IMR-90 (cell line): ENCODE data around the gene LYRM2. TPM values are rescaled to one million over a fixed set of nuclear protein-coding genes. Genes with fewer than 3 reads are reported as not detected.

Experiments used
- polyA plus RNA-seq, 3 experiments: library from polyadenylated mRNA; depleted of rRNA; stranded (reverse); fragments of >200 nt; gene quantifications; 2 replicates each; pipeline ENCODE4 v1.2.3, GENCODE V29; 2012; ENCODE audit warnings: low replicate concordance in 1 of 3
- total RNA-seq: library from RNA; depleted of rRNA; stranded (reverse); fragments of >200 nt; gene quantifications from 2 replicates; pipeline ENCODE4 v1.2.3, GENCODE V29; 2012; rRNA removed

Gene LYRM2
- total and polyA plus RNA-seq, 2 of the 4 experiments (the other 2 are of a cell fraction): 14.0 to 24.0 TPM

Other genes starting within 250 kb of the LYRM2 start
- not detected in 2 replicates for gene RRAGD, start 226.5 kb downstream of the LYRM2 start, total RNA-seq
- gene RRAGD, start 226.5 kb downstream of the LYRM2 start, polyA plus RNA-seq (2012; rRNA removed): not detected in 2 replicates
- gene ANKRD6, start 205.6 kb downstream of the LYRM2 start, total RNA-seq: 0.18 and 0.28 TPM in 2 replicates
- gene ANKRD6, start 205.6 kb downstream of the LYRM2 start, polyA plus RNA-seq (2012; rRNA removed): 0.12 and 0.44 TPM in 2 replicates
- gene MDN1, start 181.0 kb upstream of the LYRM2 start, total RNA-seq: 26.7 and 29.7 TPM in 2 replicates
- gene MDN1, start 181.0 kb upstream of the LYRM2 start, polyA plus RNA-seq (2012; rRNA removed): 7.4 and 7.7 TPM in 2 replicates
- 11.1 and 19.2 TPM in 2 replicates for gene CASP8AP2, start 191.1 kb upstream of the LYRM2 start, total RNA-seq
- gene CASP8AP2, start 191.1 kb upstream of the LYRM2 start, polyA plus RNA-seq (2012; rRNA removed): 4.1 and 5.0 TPM in 2 replicates